SK-N-DZ (cell line): Measurements from ENCODE around the gene PPP1R11. TPM values are rescaled to one million over a fixed set of nuclear protein-coding genes. Genes with fewer than 3 reads are reported as not detected.
A peak's percentile ranks its signal among the peaks of the same experiment; 100 is the strongest.
"Not testable (repeated sequence)": the region's sequence is repeated elsewhere in the genome, so short reads cannot be mapped to it uniquely, and the experiment has no call there.

ENCODE experiments used
- DNase-seq: peaks from one replicate; pipeline ENCODE4 v3.0.0-alpha.2; 2015; ENCODE audit warnings: low spot score
- polyA plus RNA-seq, 2 experiments: library from polyadenylated mRNA; depleted of rRNA; stranded (reverse); fragments of >200 nt; gene quantifications; 2 replicates each; pipeline ENCODE4 v1.2.3, GENCODE V29; 2014

The PPP1R11 gene
- 35.4 and 42.7 TPM in 2 replicates for polyA plus RNA-seq (2014; cell fraction: cytosol; rRNA removed)
- polyA plus RNA-seq (2014; cell fraction: nucleus; rRNA removed): 18.3 and 21.3 TPM in 2 replicates

GRCh38 chr6:30066577-30067459 lies at the start of gene PPP1R11:
Gene PPP1R11, plus strand, starts transcription at chr6:30067198. Its CDS starts 213 bp downstream, at chr6:30067411.
- peak; percentile 99 for DNase-seq

GRCh38 chr6:30019819-30020218 lies 47.2 kb upstream of the PPP1R11 start:
- DNase-seq: no peak

GRCh38 chr6:30020626-30021025 lies 46.4 kb upstream of the PPP1R11 start:
- DNase-seq: no peak

GRCh38 chr6:30022189-30022588 lies 44.8 kb upstream of the PPP1R11 start:
- no peak for DNase-seq

GRCh38 chr6:30022712-30023111 lies 44.3 kb upstream of the PPP1R11 start:
- DNase-seq: not testable (repeated sequence)

GRCh38 chr6:30025186-30025585 lies 41.8 kb upstream of the PPP1R11 start:
- DNase-seq: no peak

- DNase-seq: no peak
Measured at GRCh38 chr6:30029588-30029987, 37.4 kb upstream of the PPP1R11 start.

- DNase-seq: no peak
Measured at GRCh38 chr6:30031381-30031780, 35.6 kb upstream of the PPP1R11 start.

- not testable (repeated sequence) for DNase-seq
Measured at GRCh38 chr6:30033440-30033839, 33.6 kb upstream of the PPP1R11 start.

GRCh38 chr6:30035784-30036183 lies 31.2 kb upstream of the PPP1R11 start:
- DNase-seq: no peak

- DNase-seq: no peak
Measured at GRCh38 chr6:30037182-30037788, 29.7 kb upstream of the PPP1R11 start.

- no peak for DNase-seq
Measured at GRCh38 chr6:30041221-30041620, 25.8 kb upstream of the PPP1R11 start.

- DNase-seq: no peak
Measured at GRCh38 chr6:30041821-30042220, 25.2 kb upstream of the PPP1R11 start.

GRCh38 chr6:30042476-30042875 lies 24.5 kb upstream of the PPP1R11 start:
- DNase-seq: no peak

- DNase-seq: no peak
Measured at GRCh38 chr6:30042914-30043313, 24.1 kb upstream of the PPP1R11 start.

GRCh38 chr6:30043744-30044143 lies 23.3 kb upstream of the PPP1R11 start:
- no peak for DNase-seq

GRCh38 chr6:30044630-30045029 lies 22.4 kb upstream of the PPP1R11 start:
- no peak for DNase-seq

- no peak for DNase-seq
Measured at GRCh38 chr6:30047220-30047619, 19.8 kb upstream of the PPP1R11 start.

- no peak for DNase-seq
Measured at GRCh38 chr6:30053682-30054081, 13.3 kb upstream of the PPP1R11 start.

- DNase-seq: no peak
Measured at GRCh38 chr6:30055513-30055912, 11.5 kb upstream of the PPP1R11 start.

GRCh38 chr6:30060606-30061091 lies 6.3 kb upstream of the PPP1R11 start:
- DNase-seq: peak; percentile 22

- DNase-seq: peak; percentile 95
Measured at GRCh38 chr6:30061092-30061857, 5.7 kb upstream of the PPP1R11 start, which contains the start of gene POLR1H. Gene POLR1H, plus strand, starts transcription at chr6:30061265. Its CDS starts 260 bp downstream, at chr6:30061525.
